Lower lobe of right lung (tissue), 2 donors: ENCODE data around the gene RPTOR. TPM values are rescaled to one million over a fixed set of nuclear protein-coding genes. Genes with fewer than 3 reads are reported as not detected.
"Not testable (repeated sequence)": the region's sequence is repeated elsewhere in the genome, so short reads cannot be mapped to it uniquely, and the experiment has no call there.

Experiments used
- ATAC-seq, 2 donors: fragments of 200-7000 bp; cut with Tn5 transposase; one replicate each; pipeline ENCODE4 v1.9.1; 2020 to 2022; ENCODE audit warnings: mild to moderate bottlenecking in 2 of 2, moderate library complexity in 2 of 2
- DNase-seq: peaks from one replicate; pipeline ENCODE4 v3.0.0-alpha.2; 2020
- H3K27ac ChIP-seq: fragments of 200-600 bp; one replicate; pipeline ENCODE4 v1.8.0; 2022
- H3K27me3 ChIP-seq: fragments of 200-600 bp; one replicate; pipeline ENCODE4 v1.8.0; 2022; ENCODE audit warnings: low read depth
- H3K36me3 ChIP-seq: fragments of 200-600 bp; one replicate; pipeline ENCODE4 v1.8.0; 2022; ENCODE audit warnings: mild to moderate bottlenecking
- H3K4me1 ChIP-seq: fragments of 200-600 bp; one replicate; pipeline ENCODE4 v1.8.0; 2022
- H3K4me3 ChIP-seq: fragments of 200-600 bp; one replicate; pipeline ENCODE4 v1.8.0; 2022; ENCODE audit warnings: mild to moderate bottlenecking
- H3K9me3 ChIP-seq: fragments of 200-600 bp; one replicate; pipeline ENCODE4 v1.8.0; 2022
- intact Hi-C: fragments of 100-400 bp; cut with DNase I; formaldehyde crosslinking; loops from one replicate; pipeline ENCODE4 v1.11.0; 2022
- total RNA-seq: library from RNA; stranded (reverse); fragmentation: NEBNext Ultra II Directional; extraction: Animal tissue kit (Norgen Biotek cat#: 25700); gene quantifications from one replicate; pipeline ENCODE4 v1.2.1, GENCODE V29; 2021
- TF ChIP-seq, protein P1 (sequence below): fragments of 200-600 bp; IDR thresholded peaks from one replicate; pipeline ENCODE4 v1.8.0; 2022; ENCODE audit warnings: antibody characterized with exemption, mild to moderate bottlenecking
- donor health status: DM: no; HTN: yes; CAD: no; lungs with severe emphysema.

The RPTOR gene
- total RNA-seq, 1 donor from 2014 or later: 34.0 TPM

GRCh38 chr17:80625627-80626026, 81.0 kb downstream of the RPTOR start:
- Histone ChIP-seq H3K36me3 (peaks cover 15% of the 10 kb centered on the region), H3K4me3 (no peak overlapping the region), H3K27ac (no peak overlapping the region), H3K9me3 (no peaks in the 10 kb centered on the region), H3K27me3 (no peaks in the 10 kb centered on the region), H3K4me1 (no peaks in the 10 kb centered on the region)
- intact Hi-C loops: no loop called here
- TF ChIP-seq, protein P1, sequence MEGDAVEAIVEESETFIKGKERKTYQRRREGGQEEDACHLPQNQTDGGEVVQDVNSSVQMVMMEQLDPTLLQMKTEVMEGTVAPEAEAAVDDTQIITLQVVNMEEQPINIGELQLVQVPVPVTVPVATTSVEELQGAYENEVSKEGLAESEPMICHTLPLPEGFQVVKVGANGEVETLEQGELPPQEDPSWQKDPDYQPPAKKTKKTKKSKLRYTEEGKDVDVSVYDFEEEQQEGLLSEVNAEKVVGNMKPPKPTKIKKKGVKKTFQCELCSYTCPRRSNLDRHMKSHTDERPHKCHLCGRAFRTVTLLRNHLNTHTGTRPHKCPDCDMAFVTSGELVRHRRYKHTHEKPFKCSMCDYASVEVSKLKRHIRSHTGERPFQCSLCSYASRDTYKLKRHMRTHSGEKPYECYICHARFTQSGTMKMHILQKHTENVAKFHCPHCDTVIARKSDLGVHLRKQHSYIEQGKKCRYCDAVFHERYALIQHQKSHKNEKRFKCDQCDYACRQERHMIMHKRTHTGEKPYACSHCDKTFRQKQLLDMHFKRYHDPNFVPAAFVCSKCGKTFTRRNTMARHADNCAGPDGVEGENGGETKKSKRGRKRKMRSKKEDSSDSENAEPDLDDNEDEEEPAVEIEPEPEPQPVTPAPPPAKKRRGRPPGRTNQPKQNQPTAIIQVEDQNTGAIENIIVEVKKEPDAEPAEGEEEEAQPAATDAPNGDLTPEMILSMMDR: no peak
- DNase-seq: no peak
- ATAC-seq: no peak

GRCh38 chr17:80628881-80629280, 84.2 kb downstream of the RPTOR start:
- H3K27ac ChIP-seq, ATAC-seq, H3K27me3 ChIP-seq, DNase-seq, H3K9me3 ChIP-seq, intact Hi-C loops, H3K4me3 ChIP-seq, H3K4me1 ChIP-seq: not testable (repeated sequence)
- H3K36me3 ChIP-seq: peaks cover 15% of the 10 kb centered on the region

DNA sequence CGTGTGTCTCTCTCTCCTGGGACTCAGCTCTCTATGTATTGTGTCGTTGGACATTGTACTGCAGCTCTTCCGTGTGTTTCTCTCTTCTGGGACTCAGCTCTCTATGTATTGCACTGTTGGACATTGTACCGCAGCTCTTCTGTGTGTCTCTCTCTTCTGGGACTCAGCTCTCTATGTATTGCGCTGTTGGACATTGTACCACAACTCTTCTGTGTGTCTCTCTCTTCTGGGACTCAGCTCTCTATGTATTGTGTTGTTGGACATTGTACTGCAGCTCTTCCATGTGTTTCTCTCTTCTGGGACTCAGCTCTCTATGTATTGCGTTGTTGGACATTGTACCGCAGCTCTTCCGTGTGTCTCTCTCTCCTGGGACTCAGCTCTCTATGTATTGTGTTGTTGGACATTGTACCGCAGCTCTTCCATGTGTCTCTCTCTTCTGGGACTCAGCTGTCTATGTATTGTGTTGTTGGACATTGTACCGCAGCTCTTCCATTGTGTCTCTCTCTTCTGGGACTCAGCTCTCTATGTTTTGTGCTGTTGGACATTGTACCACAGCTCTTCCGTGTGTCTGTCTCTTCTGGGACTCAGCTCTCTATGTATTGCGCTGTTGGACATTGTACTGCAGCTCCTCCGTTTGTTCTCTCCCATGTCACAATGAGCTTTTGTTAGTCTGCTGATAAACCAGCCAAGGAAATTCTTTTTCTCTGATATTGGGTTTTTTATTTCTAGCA, 84.8 kb downstream of the RPTOR start:
- TF ChIP-seq, protein P1: no peak
- Histone ChIP-seq H3K36me3 (peaks cover 15% of the 10 kb centered on the region), H3K4me1 (no peaks in the 10 kb centered on the region), H3K27ac (no peak overlapping the region), H3K4me3 (no peak overlapping the region), H3K9me3 (no peaks in the 10 kb centered on the region), H3K27me3 (no peaks in the 10 kb centered on the region)
- DNase-seq: no peak
- ATAC-seq: no peak
- intact Hi-C loops: no loop called here

DNA sequence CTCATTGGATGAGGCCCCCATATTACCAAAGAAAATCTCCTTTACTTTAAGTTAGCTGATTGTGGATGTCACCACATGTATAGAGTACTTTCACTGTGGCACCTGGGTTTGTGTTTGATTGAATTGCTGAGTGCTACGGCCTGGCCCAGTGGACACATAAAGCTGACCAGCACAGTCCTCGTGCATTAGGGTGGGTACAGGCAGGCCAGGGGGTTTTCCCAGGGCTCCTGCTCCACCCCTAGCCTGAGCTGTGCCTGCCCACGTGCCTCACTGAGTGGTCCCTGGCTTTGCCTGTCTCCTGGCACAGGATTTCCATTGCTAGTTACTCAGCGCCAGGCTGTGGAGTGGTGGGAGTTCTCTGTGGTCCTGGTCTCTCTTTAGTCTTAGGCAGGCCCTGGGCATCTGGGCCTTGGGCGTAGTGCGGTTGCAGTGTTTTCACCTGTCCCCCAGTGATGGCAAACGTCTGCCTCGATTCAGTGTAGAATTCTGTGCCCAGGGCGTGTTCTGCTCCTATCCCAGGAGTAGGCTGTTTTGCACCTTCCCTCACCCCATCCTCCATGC, 86.0 kb downstream of the RPTOR start:
- TF ChIP-seq, protein P1: no peak
- DNase-seq (no peak), ATAC-seq (no peak)
- Histone ChIP-seq H3K36me3 (peaks cover 13% of the 10 kb centered on the region), H3K9me3 (no peaks in the 10 kb centered on the region), H3K4me1 (no peaks in the 10 kb centered on the region), H3K4me3 (no peak overlapping the region), H3K27me3 (no peaks in the 10 kb centered on the region), H3K27ac (no peak overlapping the region)
- intact Hi-C loops: no loop called here

GRCh38 chr17:80631142-80632045, 86.8 kb downstream of the RPTOR start:
- no peak for DNase-seq
- no peak for ATAC-seq
- no peaks in the 10 kb centered on the region for H3K4me1 ChIP-seq
- no peaks in the 10 kb centered on the region for H3K9me3 ChIP-seq
- H3K27ac ChIP-seq: no peak overlapping the region
- H3K27me3 ChIP-seq: no peaks in the 10 kb centered on the region
- TF ChIP-seq, protein P1: no peak
- peaks cover 6% of the 10 kb centered on the region for H3K36me3 ChIP-seq
- no peak overlapping the region for H3K4me3 ChIP-seq
- intact Hi-C loops: no loop called here
